Activated T-helper 2 cell treated with anti-CD3 and anti-CD28 coated beads, Interferon-gamma antibody, Interleukin-2, Interleukin-4, amounts not matched to agents 10 μg/mL and 5 μg/mL and 100 μg/mL, durations not matched to agents 14 hours and 24 hours and 36 hours (primary cell): ENCODE measurements around the gene ABLIM2. TPM values are rescaled to one million over a fixed set of nuclear protein-coding genes. Genes with fewer than 3 reads are reported as not detected.
A peak's percentile ranks its signal among the peaks of the same experiment; 100 is the strongest.
"Not testable (repeated sequence)": the region's sequence is repeated elsewhere in the genome, so short reads cannot be mapped to it uniquely, and the experiment has no call there.

Experiments used
- DNase-seq: peaks from one replicate; pipeline ENCODE4 v3.0.0; 2021; ENCODE audit warnings: low spot score
- H3K27ac Mint-ChIP-seq: one replicate; pipeline ENCODE4 v1.8.0; 2021; ENCODE audit warnings: mixed read lengths
- H3K27me3 Mint-ChIP-seq: one replicate; pipeline ENCODE4 v1.8.0; 2021; ENCODE audit warnings: low read depth, mixed read lengths
- H3K36me3 Mint-ChIP-seq: one replicate; pipeline ENCODE4 v1.8.0; 2021; ENCODE audit warnings: low read depth, mixed read lengths
- H3K4me1 Mint-ChIP-seq: one replicate; pipeline ENCODE4 v1.8.0; 2021; ENCODE audit warnings: low read depth, mixed read lengths
- H3K4me3 Mint-ChIP-seq: one replicate; pipeline ENCODE4 v1.8.0; 2021; ENCODE audit warnings: low read depth, mild to moderate bottlenecking, moderate library complexity, mixed read lengths
- H3K9me3 Mint-ChIP-seq: one replicate; pipeline ENCODE4 v1.8.0; 2021; ENCODE audit warnings: mixed read lengths
- intact Hi-C: fragments of 100-400 bp; cut with micrococcal nuclease; formaldehyde crosslinking; loops from one replicate; pipeline ENCODE4 v1.15.1; 2023
- total RNA-seq: library from RNA; stranded (reverse); gene quantifications from 2 replicates; pipeline ENCODE4 v1.2.3, GENCODE V29; 2022

The ABLIM2 gene
- total RNA-seq, 1 donor from 2014 or later = 0.32 TPM

- peaks cover 16% of the 10 kb centered on the region for H3K4me1 Mint-ChIP-seq
- DNase-seq = no peak
- peaks cover 3% of the 10 kb centered on the region for H3K9me3 Mint-ChIP-seq
- H3K27me3 Mint-ChIP-seq = no peaks in the 10 kb centered on the region
- H3K4me3 Mint-ChIP-seq = no peak overlapping the region
- no peak overlapping the region for H3K27ac Mint-ChIP-seq
- intact Hi-C loops = no loop called here
- H3K36me3 Mint-ChIP-seq = no peaks in the 10 kb centered on the region
Observed at GRCh38 chr4:7945709-7946380, 212.8 kb downstream of the ABLIM2 start.

- H3K9me3 Mint-ChIP-seq = no peaks in the 10 kb centered on the region
- H3K27ac Mint-ChIP-seq = no peak overlapping the region
- peaks cover 18% of the 10 kb centered on the region for H3K4me1 Mint-ChIP-seq
- H3K27me3 Mint-ChIP-seq = no peaks in the 10 kb centered on the region
- H3K36me3 Mint-ChIP-seq = no peaks in the 10 kb centered on the region
- intact Hi-C loops = no loop called here
- no peak overlapping the region for H3K4me3 Mint-ChIP-seq
- DNase-seq = no peak
Observed at GRCh38 chr4:7944599-7945220, 213.9 kb downstream of the ABLIM2 start.

DNA sequence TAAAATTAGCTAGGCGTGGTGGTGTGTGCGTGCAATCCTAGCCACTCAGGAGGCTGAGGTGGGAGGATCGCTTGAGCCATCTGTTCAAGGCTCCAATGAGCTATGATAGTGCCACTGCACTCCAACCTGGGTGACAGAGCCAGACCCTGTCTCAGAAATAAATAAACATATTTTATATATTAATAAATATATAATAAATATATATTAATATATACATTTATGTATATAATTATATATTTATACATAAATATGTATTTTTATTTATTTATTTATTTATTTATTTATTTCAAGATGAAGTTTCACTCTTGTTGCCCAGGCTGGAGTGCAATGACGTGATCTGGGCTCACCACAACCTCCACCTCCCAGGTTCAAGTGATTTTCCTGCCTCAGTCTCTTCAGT lies 214.9 kb downstream of the ABLIM2 start:
- H3K27ac Mint-ChIP-seq, intact Hi-C loops, H3K27me3 Mint-ChIP-seq, H3K9me3 Mint-ChIP-seq, DNase-seq, H3K4me3 Mint-ChIP-seq, H3K36me3 Mint-ChIP-seq: not testable (repeated sequence)
- H3K4me1 Mint-ChIP-seq = peaks cover 14% of the 10 kb centered on the region

GRCh38 chr4:7943211-7943610 lies 215.4 kb downstream of the ABLIM2 start:
- Mint-ChIP-seq H3K27ac (no peak overlapping the region), H3K4me3 (no peak overlapping the region), H3K4me1 (peaks cover 12% of the 10 kb centered on the region), H3K27me3 (no peaks in the 10 kb centered on the region), H3K36me3 (no peaks in the 10 kb centered on the region), H3K9me3 (no peaks in the 10 kb centered on the region)
- intact Hi-C loops = no loop called here
- DNase-seq = no peak

- Mint-ChIP-seq H3K36me3 (no peaks in the 10 kb centered on the region), H3K27ac (no peak overlapping the region), H3K4me3 (no peak overlapping the region), H3K27me3 (peaks cover 4% of the 10 kb centered on the region), H3K9me3 (no peaks in the 10 kb centered on the region), H3K4me1 (peaks cover 16% of the 10 kb centered on the region)
- DNase-seq = no peak
- intact Hi-C loops = no loop called here
Observed at GRCh38 chr4:7941965-7942496, 216.6 kb downstream of the ABLIM2 start.

DNA sequence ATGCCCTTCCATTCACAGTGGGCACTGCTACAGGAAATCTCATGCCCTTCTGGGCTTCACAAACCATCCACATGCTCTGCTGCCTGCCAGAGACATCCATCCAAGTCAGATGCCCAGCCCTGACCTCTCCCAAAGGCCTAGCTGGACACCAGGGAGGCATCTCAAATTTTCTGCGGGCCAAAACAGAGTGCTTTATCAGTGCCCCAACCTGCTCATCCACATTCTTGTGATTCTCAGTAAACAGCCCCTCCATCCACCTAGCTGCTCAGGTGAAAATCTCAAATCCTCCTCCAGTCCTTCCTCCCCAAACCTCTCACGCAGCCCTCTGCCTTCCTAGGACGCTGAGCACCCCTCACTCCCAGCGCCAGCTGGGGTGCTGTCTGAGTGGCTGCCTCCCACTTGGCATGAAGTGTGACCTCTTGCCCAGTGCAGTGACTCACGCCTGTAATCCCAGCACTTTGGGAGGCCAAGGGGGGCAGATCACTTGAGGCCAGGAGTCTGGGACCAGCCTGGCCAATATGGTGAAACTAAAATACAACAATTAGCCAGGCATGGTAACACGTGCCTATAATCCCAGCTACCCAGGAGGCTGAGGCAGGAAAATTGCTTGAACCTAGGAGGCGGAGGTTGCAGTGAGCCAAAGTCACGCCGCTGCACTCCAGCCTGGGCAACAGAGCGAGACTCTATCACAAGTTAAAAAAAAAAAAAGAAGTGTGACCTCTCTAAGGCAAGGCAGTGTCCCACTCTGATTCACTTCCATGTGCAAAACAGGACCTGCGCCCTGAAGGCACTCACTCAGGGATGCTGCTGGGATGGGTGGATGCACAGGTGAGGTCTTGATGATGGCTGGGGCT lies 217.3 kb downstream of the ABLIM2 start:
- Mint-ChIP-seq H3K27me3 (peaks cover 8% of the 10 kb centered on the region), H3K9me3 (no peaks in the 10 kb centered on the region), H3K4me3 (peak overlapping the region; percentile 40), H3K4me1 (peaks cover 20% of the 10 kb centered on the region), H3K27ac (no peak overlapping the region), H3K36me3 (no peaks in the 10 kb centered on the region)
- intact Hi-C loops = no loop called here
- DNase-seq = no peak

DNA sequence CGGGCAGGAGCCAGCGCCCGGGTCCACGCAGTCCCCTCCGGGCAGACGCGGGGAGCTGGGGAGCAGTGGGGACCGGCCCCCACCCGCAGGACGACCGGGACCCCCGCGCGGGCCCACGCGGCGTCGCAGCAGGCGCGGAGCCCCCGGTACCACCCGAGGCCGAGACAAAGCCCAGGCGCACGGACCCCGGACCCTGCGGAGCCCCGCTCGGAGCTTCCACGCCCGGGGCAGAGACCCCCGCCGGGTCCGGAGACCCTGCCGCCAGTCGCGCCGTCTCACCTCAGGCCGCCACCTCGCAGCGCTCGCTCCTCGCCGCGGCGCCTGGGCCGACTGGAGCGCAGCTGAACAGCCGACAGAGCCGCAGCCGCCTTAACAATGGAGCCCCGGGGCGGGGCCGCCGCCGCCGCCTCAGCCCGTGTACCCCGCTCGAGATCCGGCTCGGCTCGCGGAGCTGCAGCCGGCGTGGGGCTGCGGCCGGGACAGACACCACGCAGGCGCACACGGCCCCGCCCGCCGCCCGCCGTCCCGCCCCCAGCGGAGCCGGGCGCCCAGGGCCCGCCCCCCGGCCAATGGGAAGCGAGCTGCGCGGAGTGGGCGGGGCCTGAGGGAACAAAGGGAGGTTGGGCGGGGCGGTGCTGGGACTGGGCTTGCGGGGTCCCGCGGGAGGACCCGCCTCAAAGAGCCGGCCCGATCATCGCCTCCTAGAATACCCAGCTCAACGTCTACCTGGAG lies 219.1 kb downstream of the ABLIM2 start, which contains the start of gene AFAP1:
TSS of gene AFAP1 (minus strand) at position 485 of the 732 bp plus-strand sequence. CDS start 67,783 bp downstream, outside the sequence.
- Mint-ChIP-seq H3K27ac (no peak within 1 kb of the TSS), H3K36me3 (no peaks in the 10 kb centered on the region), H3K4me1 (peaks cover 25% of the 10 kb centered on the region), H3K9me3 (no peaks in the 10 kb centered on the region), H3K27me3 (peaks cover 8% of the 10 kb centered on the region), H3K4me3 (peak within 1 kb of the TSS; percentile 57)
- peak; percentile 84 for DNase-seq
- intact Hi-C loops = loop anchor here (1.0 to 5.0 kb wide), 2 partner anchors 30 to 62 kb away; no protein-coding TSS in a partner anchor

- H3K36me3 Mint-ChIP-seq = peaks cover 6% of the 10 kb centered on the region
- H3K27ac Mint-ChIP-seq = peak overlapping the region; percentile 58
- intact Hi-C loops = loop anchor here (1.0 to 5.0 kb wide), 3 partner anchors 22 to 61 kb away; no protein-coding TSS in a partner anchor
- H3K4me1 Mint-ChIP-seq = peaks cover 31% of the 10 kb centered on the region
- H3K27me3 Mint-ChIP-seq = peaks cover 8% of the 10 kb centered on the region
- no peaks in the 10 kb centered on the region for H3K9me3 Mint-ChIP-seq
- no peak for DNase-seq
- peak overlapping the region; percentile 85 for H3K4me3 Mint-ChIP-seq
Observed at GRCh38 chr4:7938609-7939376, 219.8 kb downstream of the ABLIM2 start.

DNA sequence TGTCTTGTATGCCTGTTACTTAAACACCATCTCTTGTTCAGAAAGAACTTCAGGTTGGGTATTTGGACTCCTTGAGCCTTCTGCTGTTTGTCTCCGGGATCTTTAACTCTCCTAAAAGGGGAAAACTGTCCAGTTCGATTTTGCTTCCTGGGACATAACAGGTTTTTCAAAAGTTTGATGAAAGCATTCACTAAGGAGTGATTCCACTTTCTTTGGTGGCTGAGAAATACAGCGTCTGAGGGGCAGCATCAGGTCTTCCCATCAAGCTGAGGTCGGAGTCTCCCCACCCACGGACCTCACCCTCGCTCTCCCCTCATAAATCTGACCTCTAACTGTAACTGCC lies 220.4 kb downstream of the ABLIM2 start:
- DNase-seq = no peak
- H3K4me3 Mint-ChIP-seq = peak overlapping the region; percentile 85
- peaks cover 31% of the 10 kb centered on the region for H3K4me1 Mint-ChIP-seq
- H3K27me3 Mint-ChIP-seq = peaks cover 8% of the 10 kb centered on the region
- peak overlapping the region; percentile 58 for H3K27ac Mint-ChIP-seq
- no peaks in the 10 kb centered on the region for H3K9me3 Mint-ChIP-seq
- intact Hi-C loops = loop anchor here (1.0 to 5.0 kb wide), 2 partner anchors 22 to 61 kb away; no protein-coding TSS in a partner anchor
- peaks cover 7% of the 10 kb centered on the region for H3K36me3 Mint-ChIP-seq

GRCh38 chr4:7937006-7937405 lies 221.6 kb downstream of the ABLIM2 start:
- H3K4me1 Mint-ChIP-seq = peaks cover 31% of the 10 kb centered on the region
- no peaks in the 10 kb centered on the region for H3K9me3 Mint-ChIP-seq
- peaks cover 7% of the 10 kb centered on the region for H3K36me3 Mint-ChIP-seq
- intact Hi-C loops = loop anchor here (5.0 kb wide), 1 partner anchor 60 kb away; no protein-coding TSS in a partner anchor
- H3K27me3 Mint-ChIP-seq = peaks cover 8% of the 10 kb centered on the region
- no peak overlapping the region for H3K27ac Mint-ChIP-seq
- H3K4me3 Mint-ChIP-seq = no peak overlapping the region
- no peak for DNase-seq

GRCh38 chr4:7933651-7934510 lies 224.7 kb downstream of the ABLIM2 start:
- Mint-ChIP-seq H3K27me3 (peaks cover 8% of the 10 kb centered on the region), H3K9me3 (no peaks in the 10 kb centered on the region), H3K36me3 (peaks cover 7% of the 10 kb centered on the region), H3K27ac (no peak overlapping the region), H3K4me1 (peaks cover 23% of the 10 kb centered on the region), H3K4me3 (no peak overlapping the region)
- no peak for DNase-seq
- intact Hi-C loops = loop anchor here (5.0 kb wide), 1 partner anchor 47 kb away; no protein-coding TSS in a partner anchor
